Measurements from ENCODE around the gene CCDC73. TPM values are rescaled to one million over a fixed set of nuclear protein-coding genes. Genes with fewer than 3 reads are reported as not detected.

The CCDC73 gene
- total and polyA plus RNA-seq, 4 donors, result 0.02 to 0.50 (median 0.33) TPM

DNA sequence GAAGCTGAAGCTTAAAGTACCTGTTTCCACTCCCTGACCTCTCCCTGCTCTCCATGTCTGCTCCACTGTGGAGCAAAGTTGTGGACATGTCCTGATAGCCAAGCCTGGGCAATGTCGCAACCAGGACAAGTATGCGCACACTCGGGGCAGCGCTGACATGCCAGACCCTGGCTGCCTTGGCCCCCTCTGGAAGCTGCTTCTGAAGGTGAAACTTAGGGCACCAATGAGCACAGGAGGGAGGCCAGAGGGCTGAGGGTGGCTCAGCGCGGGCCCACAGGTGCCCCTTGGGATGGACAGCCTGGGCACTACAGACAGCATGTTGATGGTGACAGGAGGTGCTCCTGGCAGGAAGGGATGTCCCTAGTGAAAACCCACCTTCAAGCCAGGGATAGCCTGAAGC, 90.2 kb downstream of the CCDC73 start:
- no peak overlapping the region for H3K4me3 ChIP-seq (ENCODE audit: low read depth in 1 of 3, low read length in 3 of 3)
- no peaks in the 10 kb centered on the region for H3K4me1 ChIP-seq (ENCODE audit: control insufficient read depth in 4 of 4, insufficient read depth in 4 of 4, low read length in 3 of 4)
- 97% methylated on average over 6 of the region's 6 CpGs for WGBS
- no peak for TF ChIP-seq FOXA2 (IDR thresholded peaks at IDR 0.05)
- TF ChIP-seq, protein P1, sequence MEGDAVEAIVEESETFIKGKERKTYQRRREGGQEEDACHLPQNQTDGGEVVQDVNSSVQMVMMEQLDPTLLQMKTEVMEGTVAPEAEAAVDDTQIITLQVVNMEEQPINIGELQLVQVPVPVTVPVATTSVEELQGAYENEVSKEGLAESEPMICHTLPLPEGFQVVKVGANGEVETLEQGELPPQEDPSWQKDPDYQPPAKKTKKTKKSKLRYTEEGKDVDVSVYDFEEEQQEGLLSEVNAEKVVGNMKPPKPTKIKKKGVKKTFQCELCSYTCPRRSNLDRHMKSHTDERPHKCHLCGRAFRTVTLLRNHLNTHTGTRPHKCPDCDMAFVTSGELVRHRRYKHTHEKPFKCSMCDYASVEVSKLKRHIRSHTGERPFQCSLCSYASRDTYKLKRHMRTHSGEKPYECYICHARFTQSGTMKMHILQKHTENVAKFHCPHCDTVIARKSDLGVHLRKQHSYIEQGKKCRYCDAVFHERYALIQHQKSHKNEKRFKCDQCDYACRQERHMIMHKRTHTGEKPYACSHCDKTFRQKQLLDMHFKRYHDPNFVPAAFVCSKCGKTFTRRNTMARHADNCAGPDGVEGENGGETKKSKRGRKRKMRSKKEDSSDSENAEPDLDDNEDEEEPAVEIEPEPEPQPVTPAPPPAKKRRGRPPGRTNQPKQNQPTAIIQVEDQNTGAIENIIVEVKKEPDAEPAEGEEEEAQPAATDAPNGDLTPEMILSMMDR (IDR thresholded peaks at IDR 0.05; ENCODE audit: low read depth, low read length, missing input control), result no peak
- no peak for TF ChIP-seq RXRA (IDR thresholded peaks at IDR 0.05)
- no peak for TF ChIP-seq GABPA (IDR thresholded peaks at IDR 0.05 in 1 of 2, conservative IDR thresholded peaks at IDR 0.05 in 1 of 2)
- TF ChIP-seq JUND (IDR thresholded peaks at IDR 0.05), result no peak
- TF ChIP-seq REST (IDR thresholded peaks at IDR 0.05), result no peak
- no peak for TF ChIP-seq ZBTB33 (IDR thresholded peaks at IDR 0.05)
- no peak for TF ChIP-seq FOXA1 (IDR thresholded peaks at IDR 0.05)
- no peak for TF ChIP-seq HNF4G (IDR thresholded peaks at IDR 0.05)
- TF ChIP-seq, protein P2, sequence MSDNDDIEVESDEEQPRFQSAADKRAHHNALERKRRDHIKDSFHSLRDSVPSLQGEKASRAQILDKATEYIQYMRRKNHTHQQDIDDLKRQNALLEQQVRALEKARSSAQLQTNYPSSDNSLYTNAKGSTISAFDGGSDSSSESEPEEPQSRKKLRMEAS (IDR thresholded peaks at IDR 0.05), result no peak
- no peak for TF ChIP-seq HNF4A (conservative IDR thresholded peaks at IDR 0.05)
- no peak for TF ChIP-seq RAD21 (IDR thresholded peaks at IDR 0.05)
- TF ChIP-seq EGR1 (IDR thresholded peaks at IDR 0.05; ENCODE audit: low read depth in 2 of 2), result no peak
- TF ChIP-seq YY1 (IDR thresholded peaks at IDR 0.05), result no peak
- no peak for TF ChIP-seq NR2F2 (IDR thresholded peaks at IDR 0.05)
- TF ChIP-seq, protein P3, sequence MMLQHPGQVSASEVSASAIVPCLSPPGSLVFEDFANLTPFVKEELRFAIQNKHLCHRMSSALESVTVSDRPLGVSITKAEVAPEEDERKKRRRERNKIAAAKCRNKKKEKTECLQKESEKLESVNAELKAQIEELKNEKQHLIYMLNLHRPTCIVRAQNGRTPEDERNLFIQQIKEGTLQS (IDR thresholded peaks at IDR 0.05), result no peak
- no peak for TF ChIP-seq TAF1 (conservative IDR thresholded peaks at IDR 0.05)
- no peak for TF ChIP-seq SP1 (IDR thresholded peaks at IDR 0.05)
- H3K27ac ChIP-seq (ENCODE audit: low read depth in 1 of 2, low read length in 2 of 2), result no peak overlapping the region
- H3K36me3 ChIP-seq (ENCODE audit: control insufficient read depth in 4 of 4, insufficient read depth in 3 of 4, low read depth in 1 of 4, low read length in 3 of 4), result no peaks in the 10 kb centered on the region
- no peaks in the 10 kb centered on the region for H3K27me3 ChIP-seq (ENCODE audit: control insufficient read depth in 4 of 4, insufficient read depth in 4 of 4, low read length in 3 of 4)
- peaks cover 3 to 12% (median 8%) of the 10 kb centered on the region in 4 donors for H3K9me3 ChIP-seq (ENCODE audit: control insufficient read depth in 4 of 4, low read length in 3 of 4)
- no peak overlapping the region for H3K9ac ChIP-seq (ENCODE audit: low read depth in 1 of 2, low read length in 2 of 2)
- DNase-seq (ENCODE audit: low spot score), result no peak
